CD4-positive, alpha-beta T cell (primary cell): ENCODE measurements around the gene CYGB. TPM values are rescaled to one million over a fixed set of nuclear protein-coding genes. Genes with fewer than 3 reads are reported as not detected.

Source experiments
- ATAC-seq: fragments of 200-7000 bp; cut with Tn5 transposase; one replicate; pipeline ENCODE4 v1.10.0; 2022; ENCODE audit warnings: mild to moderate bottlenecking; ENCODE audit not compliant: poor library complexity
- CTCF ChIA-PET: fragments of 350-600 bp; sonication (Branson Sonifier 250); formaldehyde crosslinking; loops from one replicate; lab custom pipeline; 2021; ENCODE audit warnings: antibody characterized with exemption, inconsistent platforms; lab: Charles Lee
- POLR2A ChIA-PET: fragments of 350-600 bp; sonication (Branson Sonifier 250); formaldehyde crosslinking; loops from one replicate; lab custom pipeline; 2021; ENCODE audit warnings: antibody characterized with exemption, inconsistent platforms; lab: Charles Lee
- DNase-seq, 14 experiments: peaks; one replicate each; pipeline ENCODE4 v3.0.0-alpha.2; 2013 to 2020; ENCODE audit warnings: mixed read lengths in 2 of 14
- H3K27ac ChIP-seq, 2 donors: one replicate each; pipeline versions ENCODE4 v1.5.1 to v1.7.0; 2013; ENCODE audit warnings: low read length in 2 of 2, low read depth in 1 of 2, mild to moderate bottlenecking in 1 of 2
- H3K27me3 ChIP-seq, 2 experiments: 1 replicate in 1 of 2; 2 replicates in 1 of 2; pipeline versions ENCODE4 v1.6.1 to v1.7.0; 2013; ENCODE audit warnings: low read length in 2 of 2, control low read depth in 1 of 2, mild to moderate bottlenecking in 1 of 2, moderate library complexity in 1 of 2; ENCODE audit not compliant: insufficient read depth in 2 of 2, control insufficient read depth in 1 of 2
- H3K36me3 ChIP-seq: one replicate; pipeline ENCODE4 v1.6.1; 2013; ENCODE audit warnings: low read length, control low read depth; ENCODE audit not compliant: insufficient read depth
- H3K4me1 ChIP-seq: one replicate; pipeline ENCODE4 v1.6.1; 2013; ENCODE audit warnings: low read length, control low read depth; ENCODE audit not compliant: insufficient read depth
- H3K4me3 ChIP-seq: one replicate; pipeline ENCODE4 v1.5.1; 2013; ENCODE audit warnings: mild to moderate bottlenecking, low read length, moderate library complexity
- H3K9me3 ChIP-seq, 2 experiments: 1 replicate in 1 of 2; 2 replicates in 1 of 2; pipeline versions ENCODE4 v1.6.1 to v1.7.0; 2013; ENCODE audit warnings: low read length in 2 of 2, mild to moderate bottlenecking in 2 of 2, control low read depth in 1 of 2, moderate library complexity in 1 of 2; ENCODE audit not compliant: control insufficient read depth in 1 of 2, insufficient read depth in 1 of 2
- H3K27ac Mint-ChIP-seq: one replicate; pipeline ENCODE4 v1.8.0; 2020; ENCODE audit warnings: mixed read lengths
- H3K27me3 Mint-ChIP-seq: one replicate; pipeline ENCODE4 v1.8.0; 2021; ENCODE audit warnings: mixed read lengths
- H3K36me3 Mint-ChIP-seq: one replicate; pipeline ENCODE4 v1.8.0; 2021; ENCODE audit warnings: low read depth, mixed read lengths
- H3K4me1 Mint-ChIP-seq: one replicate; pipeline ENCODE4 v1.8.0; 2021; ENCODE audit warnings: low read depth, mixed read lengths
- H3K4me3 Mint-ChIP-seq: one replicate; pipeline ENCODE4 v1.8.0; 2020; ENCODE audit warnings: mild to moderate bottlenecking, mixed read lengths
- H3K9me3 Mint-ChIP-seq: one replicate; pipeline ENCODE4 v1.8.0; 2020; ENCODE audit warnings: mixed read lengths
- CTCF ChIP-seq: fragments of 200-600 bp; IDR thresholded peaks from one replicate; pipeline ENCODE4 v1.8.0; 2022; ENCODE audit warnings: antibody characterized with exemption, mild to moderate bottlenecking
- intact Hi-C, 2 experiments: fragments of 100-400 bp; cut with DNase I in 1 of 2; cut with micrococcal nuclease in 1 of 2; formaldehyde crosslinking; loops; one replicate each; pipeline versions ENCODE4 v1.15.1 to v1.9.0; 2023 to 2025; cut with DNase I, micrococcal nuclease
- total RNA-seq, 174 experiments: library from RNA in 2 of 174; stranded (reverse) in 2 of 174; gene quantifications; one replicate each; pipeline ENCODE4 v1.2.3 and lab custom pipeline; 2021 to 2026

Gene CYGB
- total RNA-seq, 2 experiments from 2014 or later: not detected

- intact Hi-C loops: loop anchor here (1.0 kb wide), 2 partner anchors 23 to 80 kb away; no protein-coding TSS in a partner anchor
- ChIA-PET CTCF (interaction anchor here (1.0 to 2.5 kb wide), 3 partner anchors 12 to 94 kb away, joined by 3 to 6 read pairs (median 3); partner anchors contain the start of gene UBE2O), POLR2A (interaction anchor here (1.1 to 1.7 kb wide), 2 partner anchors 11 to 45 kb away, joined by 3 to 5 read pairs; partner anchors contain the start of gene RHBDF2)
- H3K4me3 Mint-ChIP-seq: no peak overlapping the region
- Histone ChIP-seq H3K27ac (no peak overlapping the region), H3K9me3 (no peaks in the 10 kb centered on the region), H3K27me3 (peaks cover 0 to 12% of the 10 kb centered on the region in 2 experiments), H3K4me3 (no peak overlapping the region), H3K36me3 (no peaks in the 10 kb centered on the region), H3K4me1 (peaks cover 7% of the 10 kb centered on the region)
- no peak overlapping the region for H3K27ac Mint-ChIP-seq
- peaks cover 18% of the 10 kb centered on the region for H3K27me3 Mint-ChIP-seq
- TF ChIP-seq CTCF: no peak
- H3K4me1 Mint-ChIP-seq: no peaks in the 10 kb centered on the region
- no peak for ATAC-seq
- no peak for DNase-seq
- H3K36me3 Mint-ChIP-seq: no peaks in the 10 kb centered on the region
- no peaks in the 10 kb centered on the region for H3K9me3 Mint-ChIP-seq
These were observed 9.2 kb upstream of the CYGB start for GRCh38 chr17:76546556-76547182.

DNA sequence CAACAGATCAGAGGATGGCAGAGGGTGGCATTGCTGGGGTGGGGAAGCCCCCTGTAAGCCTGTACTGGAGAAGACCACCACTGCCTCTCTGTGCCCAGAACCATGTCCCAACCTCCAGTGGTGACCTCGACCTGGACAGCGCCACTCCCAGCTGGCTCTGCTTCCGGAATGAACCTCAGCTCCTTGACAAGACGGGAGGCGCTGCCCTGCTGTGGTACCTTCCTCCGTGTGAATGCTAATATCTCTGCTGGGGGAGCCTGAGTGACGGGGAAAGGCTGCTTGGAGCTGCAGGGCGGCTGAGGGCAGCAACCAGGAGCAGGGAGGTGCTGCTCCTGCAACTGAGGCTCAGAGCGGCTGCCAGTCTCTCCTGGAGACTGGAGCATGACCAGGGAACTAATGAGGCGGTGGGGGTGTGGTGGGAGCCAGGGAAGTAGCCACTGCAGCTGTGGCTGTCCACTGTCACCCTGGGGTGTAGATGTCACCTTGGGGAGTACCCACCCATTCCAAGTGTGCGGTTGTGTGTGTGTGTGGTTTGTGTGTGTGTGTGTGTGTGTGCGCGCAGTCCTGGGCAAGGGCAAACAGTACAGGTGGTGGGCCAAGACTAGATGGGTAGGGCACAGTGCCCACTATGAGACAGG, 8.5 kb upstream of the CYGB start:
- DNase-seq: no peak
- H3K9me3 Mint-ChIP-seq: no peaks in the 10 kb centered on the region
- ChIA-PET CTCF (interaction anchor here (1.0 to 2.5 kb wide), 3 partner anchors 12 to 93 kb away, joined by 3 to 6 read pairs (median 3); partner anchors contain the start of gene UBE2O), POLR2A (interaction anchor here (1.1 to 1.7 kb wide), 3 partner anchors 11 to 44 kb away, joined by 3 to 5 read pairs (median 5); partner anchors contain the start of gene RHBDF2)
- no peak for ATAC-seq
- H3K4me3 ChIP-seq: no peak overlapping the region
- no peak overlapping the region for H3K27ac ChIP-seq
- no peaks in the 10 kb centered on the region for H3K36me3 Mint-ChIP-seq
- H3K4me1 Mint-ChIP-seq: no peaks in the 10 kb centered on the region
- peaks cover 0 to 12% of the 10 kb centered on the region in 2 experiments for H3K27me3 ChIP-seq
- no peaks in the 10 kb centered on the region for H3K36me3 ChIP-seq
- no peaks in the 10 kb centered on the region for H3K9me3 ChIP-seq
- no peak overlapping the region for H3K27ac Mint-ChIP-seq
- TF ChIP-seq CTCF: no peak
- H3K4me3 Mint-ChIP-seq: no peak overlapping the region
- H3K27me3 Mint-ChIP-seq: peaks cover 23% of the 10 kb centered on the region
- intact Hi-C loops: no loop called here
- peaks cover 7% of the 10 kb centered on the region for H3K4me1 ChIP-seq

DNA sequence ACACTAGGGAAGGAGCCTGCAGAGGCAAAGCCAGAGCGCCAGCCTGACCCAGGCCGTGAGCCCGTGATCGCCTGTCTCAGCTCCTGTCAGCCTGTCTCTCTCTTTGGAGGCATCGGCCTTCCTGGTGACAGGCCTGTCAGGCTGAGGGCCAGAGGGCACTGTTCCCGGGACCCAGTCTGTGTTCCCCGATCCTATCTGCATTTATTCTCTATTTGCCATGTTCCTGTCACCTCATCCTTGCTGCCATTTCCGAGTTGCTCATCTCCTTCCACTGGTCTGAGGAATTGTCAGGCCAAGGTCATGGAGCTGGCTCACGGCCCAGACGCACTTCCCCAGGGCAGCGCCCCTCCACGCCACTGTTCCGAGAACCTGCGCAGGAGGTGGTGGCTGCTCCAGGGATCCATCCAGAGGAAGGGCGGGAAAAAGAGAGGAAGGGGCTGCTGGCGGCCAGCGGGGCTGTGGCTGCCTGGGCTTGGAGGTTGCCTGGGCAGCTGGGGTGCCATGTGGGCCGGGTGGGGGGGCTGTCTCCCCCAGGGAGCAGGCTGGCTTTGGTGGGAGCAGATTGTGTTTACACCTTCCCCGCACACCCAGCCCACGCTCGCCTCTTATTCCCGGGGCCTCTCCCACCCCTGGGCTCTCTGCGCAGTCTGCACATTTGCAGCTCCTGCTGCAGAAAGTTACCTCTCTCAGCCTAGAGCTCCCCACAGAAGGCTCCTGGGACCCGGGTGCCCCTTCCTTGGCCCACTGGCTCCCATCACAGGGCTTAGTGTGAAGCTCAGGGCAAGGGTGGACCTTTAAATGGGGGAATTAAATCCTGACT, 7.2 kb upstream of the CYGB start:
- peaks cover 13% of the 10 kb centered on the region for H3K4me1 ChIP-seq
- H3K4me1 Mint-ChIP-seq: no peaks in the 10 kb centered on the region
- H3K27me3 ChIP-seq: peaks cover 5 to 21% of the 10 kb centered on the region in 2 experiments
- H3K4me3 Mint-ChIP-seq: no peak overlapping the region
- no peaks in the 10 kb centered on the region for H3K36me3 Mint-ChIP-seq
- ChIA-PET CTCF (interaction anchor here (0.5 to 2.5 kb wide), 3 partner anchors 22 to 844 kb away, joined by 3 to 6 read pairs (median 3); no protein-coding TSS in a partner anchor), POLR2A (interaction anchor here (1.0 to 1.7 kb wide), 3 partner anchors 20 to 43 kb away, joined by 4 to 5 read pairs (median 5); partner anchors contain the start of gene RHBDF2)
- intact Hi-C loops: no loop called here
- no peak overlapping the region for H3K27ac ChIP-seq
- no peak overlapping the region for H3K4me3 ChIP-seq
- H3K36me3 ChIP-seq: no peaks in the 10 kb centered on the region
- ATAC-seq (no peak), DNase-seq (no peak)
- H3K27ac Mint-ChIP-seq: no peak overlapping the region
- no peak for TF ChIP-seq CTCF
- H3K9me3 Mint-ChIP-seq: no peaks in the 10 kb centered on the region
- peaks cover 33% of the 10 kb centered on the region for H3K27me3 Mint-ChIP-seq
- H3K9me3 ChIP-seq: peaks cover 0 to 6% of the 10 kb centered on the region in 2 experiments
